ENCODE measurements around the gene ZBTB11. TPM values are rescaled to one million over a fixed set of nuclear protein-coding genes. Genes with fewer than 3 reads are reported as not detected.
"Not testable (repeated sequence)": the region's sequence is repeated elsewhere in the genome, so short reads cannot be mapped to it uniquely, and the experiment has no call there.

ZBTB11 gene
- total RNA-seq, 1 experiment from 2014 or later, result 36.5 TPM

- H3K36me3 Mint-ChIP-seq (ENCODE audit: insufficient read depth, unreplicated experiment); H3K4me3 Mint-ChIP-seq (ENCODE audit: low read depth, unreplicated experiment); H3K27me3 Mint-ChIP-seq (ENCODE audit: unreplicated experiment); BruUV-seq (replicated peaks); CTCF ChIA-PET; H3K4me1 Mint-ChIP-seq (ENCODE audit: low read depth, unreplicated experiment); H3K9me3 Mint-ChIP-seq (ENCODE audit: low read depth, unreplicated experiment); H3K27ac Mint-ChIP-seq (ENCODE audit: unreplicated experiment): not testable (repeated sequence)
- intact Hi-C loops (cut with micrococcal nuclease; ENCODE audit: unreplicated experiment), result loop anchor here (10.0 kb wide), 1 partner anchor 111 kb away; no protein-coding TSS in a partner anchor
- DNase-seq, result peak; percentile 20
- peak; percentile 38 for TF ChIP-seq CTCF (IDR thresholded peaks at IDR 0.05; ENCODE audit: unreplicated experiment)
Observed at GRCh38 chr3:101693540-101693939, 16.6 kb upstream of the ZBTB11 start.

GRCh38 chr3:101691685-101692671 lies 15.0 kb upstream of the ZBTB11 start:
- H3K27ac Mint-ChIP-seq (ENCODE audit: unreplicated experiment); DNase-seq; CTCF ChIA-PET; H3K9me3 Mint-ChIP-seq (ENCODE audit: low read depth, unreplicated experiment); BruUV-seq (replicated peaks); H3K4me3 Mint-ChIP-seq (ENCODE audit: low read depth, unreplicated experiment); H3K27me3 Mint-ChIP-seq (ENCODE audit: unreplicated experiment); H3K36me3 Mint-ChIP-seq (ENCODE audit: insufficient read depth, unreplicated experiment); H3K4me1 Mint-ChIP-seq (ENCODE audit: low read depth, unreplicated experiment): not testable (repeated sequence)
- intact Hi-C loops (cut with micrococcal nuclease; ENCODE audit: unreplicated experiment), result loop anchor here (10.0 kb wide), 1 partner anchor 113 kb away; no protein-coding TSS in a partner anchor

GRCh38 chr3:101690972-101691371 lies 14.0 kb upstream of the ZBTB11 start:
- no peak for DNase-seq
- H3K27me3 Mint-ChIP-seq (ENCODE audit: unreplicated experiment), result no peaks in the 10 kb centered on the region
- intact Hi-C loops (cut with micrococcal nuclease; ENCODE audit: unreplicated experiment), result loop anchor here (10.0 kb wide), 1 partner anchor 114 kb away; no protein-coding TSS in a partner anchor
- no peaks in the 10 kb centered on the region for H3K4me1 Mint-ChIP-seq (ENCODE audit: low read depth, unreplicated experiment)
- CTCF ChIA-PET, result no interaction called here
- BruUV-seq (replicated peaks), result no TSS peak
- H3K27ac Mint-ChIP-seq (ENCODE audit: unreplicated experiment), result no peak overlapping the region
- TF ChIP-seq CTCF (IDR thresholded peaks at IDR 0.05; ENCODE audit: unreplicated experiment), result no peak
- peaks cover 17% of the 10 kb centered on the region for H3K36me3 Mint-ChIP-seq (ENCODE audit: insufficient read depth, unreplicated experiment)
- no peaks in the 10 kb centered on the region for H3K9me3 Mint-ChIP-seq (ENCODE audit: low read depth, unreplicated experiment)
- no peak overlapping the region for H3K4me3 Mint-ChIP-seq (ENCODE audit: low read depth, unreplicated experiment)

GRCh38 chr3:101689286-101689685 lies 12.4 kb upstream of the ZBTB11 start:
- intact Hi-C loops (cut with micrococcal nuclease; ENCODE audit: unreplicated experiment), result no loop called here
- Mint-ChIP-seq H3K27ac (ENCODE audit: unreplicated experiment) (no peak overlapping the region), H3K27me3 (ENCODE audit: unreplicated experiment) (no peaks in the 10 kb centered on the region), H3K36me3 (ENCODE audit: insufficient read depth, unreplicated experiment) (peaks cover 34% of the 10 kb centered on the region), H3K4me3 (ENCODE audit: low read depth, unreplicated experiment) (no peak overlapping the region), H3K4me1 (ENCODE audit: low read depth, unreplicated experiment) (peaks cover 8% of the 10 kb centered on the region), H3K9me3 (ENCODE audit: low read depth, unreplicated experiment) (no peaks in the 10 kb centered on the region)
- DNase-seq, result no peak
- BruUV-seq (replicated peaks), result no TSS peak
- TF ChIP-seq CTCF (IDR thresholded peaks at IDR 0.05; ENCODE audit: unreplicated experiment), result no peak
- CTCF ChIA-PET, result no interaction called here
